HG02943 (cell line): ENCODE measurements around the gene CEP57L1.
"Not testable (repeated sequence)": the region's sequence is repeated elsewhere in the genome, so short reads cannot be mapped to it uniquely, and the experiment has no call there.

Experiments
- ATAC-seq: cut with Tn5 transposase; IDR thresholded peaks from one replicate; pipeline ENCODE4 v1.9.1; 2021; ENCODE audit warnings: mild to moderate bottlenecking, low read depth, moderate library complexity; ENCODE audit not compliant: unreplicated experiment

The CEP57L1 gene

GRCh38 chr6:109165392-109165974, 70.2 kb downstream of the CEP57L1 start:
- no peak for ATAC-seq

GRCh38 chr6:109166673-109167072, 71.4 kb downstream of the CEP57L1 start:
- no peak for ATAC-seq

- no peak for ATAC-seq
These were observed 72.3 kb downstream of the CEP57L1 start for GRCh38 chr6:109167562-109167961.

GRCh38 chr6:109170333-109170732, 75.0 kb downstream of the CEP57L1 start:
- ATAC-seq: no peak

GRCh38 chr6:109172101-109172746, 76.9 kb downstream of the CEP57L1 start:
- ATAC-seq: no peak

GRCh38 chr6:109174916-109175315, 79.6 kb downstream of the CEP57L1 start:
- no peak for ATAC-seq

- ATAC-seq: no peak
These were observed 83.6 kb downstream of the CEP57L1 start for GRCh38 chr6:109178921-109179320.

GRCh38 chr6:109179507-109179906, 84.2 kb downstream of the CEP57L1 start:
- no peak for ATAC-seq

GRCh38 chr6:109182578-109182977, 87.3 kb downstream of the CEP57L1 start:
- no peak for ATAC-seq

- ATAC-seq: no peak
These were observed 87.9 kb downstream of the CEP57L1 start for GRCh38 chr6:109183109-109183650.

- ATAC-seq: no peak
These were observed 89.3 kb downstream of the CEP57L1 start for GRCh38 chr6:109184638-109185037.

- ATAC-seq: no peak
These were observed 90.7 kb downstream of the CEP57L1 start for GRCh38 chr6:109186012-109186411.

GRCh38 chr6:109187399-109188114, 92.2 kb downstream of the CEP57L1 start:
- ATAC-seq: no peak

GRCh38 chr6:109188115-109188411, 92.8 kb downstream of the CEP57L1 start:
- ATAC-seq: no peak

- not testable (repeated sequence) for ATAC-seq
These were observed 96.1 kb downstream of the CEP57L1 start for GRCh38 chr6:109191368-109191767.

GRCh38 chr6:109192865-109193264, 97.6 kb downstream of the CEP57L1 start:
- no peak for ATAC-seq

GRCh38 chr6:109194880-109195279, 99.6 kb downstream of the CEP57L1 start:
- no peak for ATAC-seq

GRCh38 chr6:109197061-109197460, 101.8 kb downstream of the CEP57L1 start:
- ATAC-seq: no peak

GRCh38 chr6:109202409-109203264, 107.3 kb downstream of the CEP57L1 start:
- no peak for ATAC-seq

GRCh38 chr6:109204511-109204910, 109.2 kb downstream of the CEP57L1 start:
- ATAC-seq: no peak

GRCh38 chr6:109212683-109213082, 117.4 kb downstream of the CEP57L1 start:
- ATAC-seq: no peak
